GM15510 (cell line): ENCODE results near the gene RAI1.

Source experiments
- POLR2A ChIP-seq: IDR thresholded peaks from 3 replicates; pipeline ENCODE4 v1.6.1; 2011; ENCODE audit warnings: borderline replicate concordance; ENCODE audit not compliant: insufficient read length; ENCODE audit errors: extremely low read depth

Gene RAI1

GRCh38 chr17:17789828-17790636 lies 108.8 kb downstream of the RAI1 start:
- no peak for TF ChIP-seq POLR2A

GRCh38 chr17:17790637-17791464 lies 109.6 kb downstream of the RAI1 start:
- no peak for TF ChIP-seq POLR2A

GRCh38 chr17:17792037-17792550 lies 110.8 kb downstream of the RAI1 start:
- TF ChIP-seq POLR2A, result no peak

GRCh38 chr17:17792551-17793377 lies 111.5 kb downstream of the RAI1 start:
- TF ChIP-seq POLR2A, result no peak

- TF ChIP-seq POLR2A, result no peak
These were observed 112.3 kb downstream of the RAI1 start for GRCh38 chr17:17793378-17794214.

GRCh38 chr17:17794382-17794781 lies 113.1 kb downstream of the RAI1 start:
- no peak for TF ChIP-seq POLR2A

- no peak for TF ChIP-seq POLR2A
These were observed 114.0 kb downstream of the RAI1 start for GRCh38 chr17:17795296-17795695.

- TF ChIP-seq POLR2A, result no peak
These were observed 114.9 kb downstream of the RAI1 start for GRCh38 chr17:17795946-17796786.

GRCh38 chr17:17796787-17797061 lies 115.5 kb downstream of the RAI1 start:
- TF ChIP-seq POLR2A, result no peak

- TF ChIP-seq POLR2A, result no peak
These were observed 116.0 kb downstream of the RAI1 start for GRCh38 chr17:17797119-17797809.

- TF ChIP-seq POLR2A, result no peak
These were observed 116.8 kb downstream of the RAI1 start for GRCh38 chr17:17798010-17798556.

- no peak for TF ChIP-seq POLR2A
These were observed 117.5 kb downstream of the RAI1 start for GRCh38 chr17:17798573-17799255.
